ENCODE results near the gene COX15. TPM values are rescaled to one million over a fixed set of nuclear protein-coding genes. Genes with fewer than 3 reads are reported as not detected.
"Not testable (repeated sequence)": the region's sequence is repeated elsewhere in the genome, so short reads cannot be mapped to it uniquely, and the experiment has no call there.

COX15 gene
- total RNA-seq, 2 donors from 2014 or later: 12.5 to 19.8 TPM

DNA sequence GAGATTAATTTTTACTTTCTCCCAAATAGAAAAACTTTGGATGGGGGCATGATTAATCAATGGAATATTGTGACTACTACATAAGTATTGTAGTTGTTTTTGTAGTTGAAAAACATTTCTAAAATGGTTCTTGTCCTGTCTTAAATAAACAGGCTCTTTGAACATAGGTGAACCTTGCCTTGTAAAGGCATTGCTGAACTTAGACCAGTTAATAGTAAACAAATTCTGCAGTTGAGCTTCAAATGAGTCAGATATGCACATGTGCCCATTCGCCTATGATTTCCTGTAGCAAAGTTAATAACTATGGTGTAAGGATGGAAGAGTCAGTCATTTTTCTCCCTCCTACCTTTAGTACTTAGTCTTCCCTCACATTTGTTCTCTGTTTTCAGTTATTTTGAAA is 22.7 kb upstream of the COX15 start:
- DNase-seq (ENCODE audit: low spot score) (no peak), ATAC-seq (ENCODE audit: insufficient number of reproducible peaks, low FRiP score, low read depth) (no peak)
- no peaks in the 10 kb centered on the region for H3K27me3 ChIP-seq (replicated peaks; ENCODE audit: insufficient read depth)
- H3K36me3 ChIP-seq: peaks cover 41% of the 10 kb centered on the region
- no peak overlapping the region for H3K27ac ChIP-seq
- no peaks in the 10 kb centered on the region for H3K9me3 ChIP-seq
- TF ChIP-seq, protein P1, sequence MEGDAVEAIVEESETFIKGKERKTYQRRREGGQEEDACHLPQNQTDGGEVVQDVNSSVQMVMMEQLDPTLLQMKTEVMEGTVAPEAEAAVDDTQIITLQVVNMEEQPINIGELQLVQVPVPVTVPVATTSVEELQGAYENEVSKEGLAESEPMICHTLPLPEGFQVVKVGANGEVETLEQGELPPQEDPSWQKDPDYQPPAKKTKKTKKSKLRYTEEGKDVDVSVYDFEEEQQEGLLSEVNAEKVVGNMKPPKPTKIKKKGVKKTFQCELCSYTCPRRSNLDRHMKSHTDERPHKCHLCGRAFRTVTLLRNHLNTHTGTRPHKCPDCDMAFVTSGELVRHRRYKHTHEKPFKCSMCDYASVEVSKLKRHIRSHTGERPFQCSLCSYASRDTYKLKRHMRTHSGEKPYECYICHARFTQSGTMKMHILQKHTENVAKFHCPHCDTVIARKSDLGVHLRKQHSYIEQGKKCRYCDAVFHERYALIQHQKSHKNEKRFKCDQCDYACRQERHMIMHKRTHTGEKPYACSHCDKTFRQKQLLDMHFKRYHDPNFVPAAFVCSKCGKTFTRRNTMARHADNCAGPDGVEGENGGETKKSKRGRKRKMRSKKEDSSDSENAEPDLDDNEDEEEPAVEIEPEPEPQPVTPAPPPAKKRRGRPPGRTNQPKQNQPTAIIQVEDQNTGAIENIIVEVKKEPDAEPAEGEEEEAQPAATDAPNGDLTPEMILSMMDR (IDR thresholded peaks at IDR 0.05): no peak
- H3K4me3 ChIP-seq: no peak overlapping the region
- H3K4me1 ChIP-seq (ENCODE audit: control insufficient read depth in 1 of 2, low read depth in 2 of 2): no peaks in the 10 kb centered on the region

DNA sequence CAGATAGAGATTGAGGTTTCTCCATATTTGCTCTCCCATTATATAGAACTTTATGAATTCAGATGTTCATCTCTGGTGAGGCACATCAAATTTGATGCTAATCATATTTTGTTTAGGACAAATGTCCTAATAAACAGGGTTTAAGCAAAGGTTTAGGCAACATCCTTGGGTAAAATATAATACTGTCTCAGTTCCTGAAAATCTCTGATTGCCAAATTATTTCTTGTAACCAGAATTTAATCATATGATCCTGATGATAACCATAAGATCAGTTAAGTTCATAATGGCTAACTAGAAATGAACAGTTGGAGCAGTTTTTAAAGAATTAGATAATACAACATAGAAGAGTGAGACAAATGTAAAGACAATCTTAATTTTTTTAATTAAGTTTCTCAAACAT is 18.7 kb upstream of the COX15 start:
- H3K27ac ChIP-seq: no peak overlapping the region
- DNase-seq (ENCODE audit: low spot score): no peak
- TF ChIP-seq, protein P1 (IDR thresholded peaks at IDR 0.05): no peak
- peaks cover 32% of the 10 kb centered on the region for H3K36me3 ChIP-seq
- H3K4me3 ChIP-seq: no peak overlapping the region
- no peaks in the 10 kb centered on the region for H3K27me3 ChIP-seq (replicated peaks; ENCODE audit: insufficient read depth)
- H3K4me1 ChIP-seq (ENCODE audit: control insufficient read depth in 1 of 2, low read depth in 2 of 2): no peaks in the 10 kb centered on the region
- no peaks in the 10 kb centered on the region for H3K9me3 ChIP-seq
- ATAC-seq (ENCODE audit: insufficient number of reproducible peaks, low FRiP score, low read depth): no peak

DNA sequence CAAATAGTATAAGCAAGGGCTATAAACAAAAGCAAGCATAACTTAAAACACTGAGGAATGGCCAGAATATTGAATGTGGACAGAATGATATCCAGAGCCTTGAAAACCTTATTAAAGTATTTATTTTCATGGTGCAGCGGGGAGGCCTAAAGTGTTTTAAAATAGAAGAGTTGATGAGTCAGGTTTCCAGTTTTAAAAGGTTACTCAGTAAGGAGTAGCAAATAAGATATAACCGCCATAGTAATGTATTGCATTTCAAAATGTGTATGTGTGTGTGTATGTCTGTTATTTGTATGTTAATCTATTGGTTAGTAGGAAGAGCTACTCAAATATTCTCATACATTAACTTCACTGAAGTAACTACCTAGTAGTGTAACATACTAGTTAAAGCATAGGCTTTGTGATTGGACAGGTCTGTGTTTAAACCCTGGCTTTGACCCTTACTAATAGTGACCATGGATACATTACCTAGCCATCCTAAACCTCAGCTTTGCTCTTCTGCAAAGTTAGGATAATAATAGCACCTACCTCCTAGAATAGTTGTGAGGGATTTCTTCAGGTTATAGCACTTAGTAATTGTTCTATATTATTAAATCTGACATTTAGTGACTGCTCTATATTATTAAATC is 17.0 kb upstream of the COX15 start:
- H3K4me3 ChIP-seq: no peak overlapping the region
- peaks cover 3% of the 10 kb centered on the region in 2 donors for H3K4me1 ChIP-seq (ENCODE audit: control insufficient read depth in 1 of 2, low read depth in 2 of 2)
- H3K9me3 ChIP-seq: no peaks in the 10 kb centered on the region
- ATAC-seq (ENCODE audit: insufficient number of reproducible peaks, low FRiP score, low read depth): no peak
- H3K27ac ChIP-seq: no peak overlapping the region
- TF ChIP-seq, protein P1 (IDR thresholded peaks at IDR 0.05): no peak
- no peaks in the 10 kb centered on the region for H3K27me3 ChIP-seq (replicated peaks; ENCODE audit: insufficient read depth)
- peaks cover 27% of the 10 kb centered on the region for H3K36me3 ChIP-seq
- DNase-seq (ENCODE audit: low spot score): no peak

DNA sequence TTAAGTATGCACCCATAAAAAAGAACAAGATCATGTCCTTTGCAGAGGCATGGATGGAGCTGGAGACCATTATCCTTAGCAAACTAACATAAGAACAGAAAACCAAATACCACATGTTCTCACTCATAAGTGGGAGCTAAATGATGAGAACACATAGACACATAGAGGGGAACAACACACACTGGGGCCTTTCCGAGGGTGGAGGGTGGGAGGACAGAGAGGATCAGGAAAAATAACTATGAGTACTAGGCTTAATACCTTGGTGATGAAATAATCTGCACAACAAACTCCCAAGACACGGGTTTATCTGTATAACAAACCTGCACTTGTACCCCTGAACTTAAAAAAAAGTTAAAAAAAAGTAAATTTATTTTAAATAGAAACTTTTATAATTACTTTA is 14.2 kb upstream of the COX15 start:
- H3K27ac ChIP-seq; ATAC-seq (ENCODE audit: insufficient number of reproducible peaks, low FRiP score, low read depth); H3K9me3 ChIP-seq; DNase-seq (ENCODE audit: low spot score); H3K27me3 ChIP-seq (replicated peaks; ENCODE audit: insufficient read depth); H3K4me3 ChIP-seq: not testable (repeated sequence)
- Histone ChIP-seq H3K4me1 (ENCODE audit: control insufficient read depth in 1 of 2, low read depth in 2 of 2) (peaks cover 3 to 14% of the 10 kb centered on the region in 2 donors), H3K36me3 (peaks cover 34% of the 10 kb centered on the region)

DNA sequence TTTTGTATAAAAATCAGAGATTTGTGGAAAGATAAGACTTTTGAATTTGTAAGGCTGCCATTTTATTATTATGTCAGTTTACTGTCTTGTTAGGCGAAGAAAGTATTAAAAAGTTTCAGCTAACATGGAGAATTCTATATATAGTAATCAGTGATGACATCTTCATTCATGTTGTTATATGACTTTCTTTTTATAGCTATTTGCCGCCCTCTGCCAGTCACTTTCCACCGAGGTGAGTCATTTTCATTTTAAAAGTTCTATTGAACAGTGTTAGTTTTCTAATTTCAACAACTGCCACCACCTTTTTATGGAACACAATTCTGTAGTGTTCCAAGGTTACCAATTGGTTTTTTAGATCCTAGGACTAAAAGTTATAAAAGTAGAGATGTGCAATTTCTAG is 11.9 kb upstream of the COX15 start:
- Histone ChIP-seq H3K27ac (peak overlapping the region; percentile 42 to 55), H3K9me3 (peaks cover 17% of the 10 kb centered on the region), H3K4me1 (ENCODE audit: control insufficient read depth in 1 of 2, low read depth in 2 of 2) (peaks cover 3 to 14% of the 10 kb centered on the region in 2 donors), H3K27me3 (replicated peaks; ENCODE audit: insufficient read depth) (no peaks in the 10 kb centered on the region), H3K36me3 (peaks cover 43% of the 10 kb centered on the region), H3K4me3 (no peak overlapping the region)
- ATAC-seq (ENCODE audit: insufficient number of reproducible peaks, low FRiP score, low read depth) (no peak), DNase-seq (ENCODE audit: low spot score) (no peak)
- TF ChIP-seq, protein P1 (IDR thresholded peaks at IDR 0.05): no peak

DNA sequence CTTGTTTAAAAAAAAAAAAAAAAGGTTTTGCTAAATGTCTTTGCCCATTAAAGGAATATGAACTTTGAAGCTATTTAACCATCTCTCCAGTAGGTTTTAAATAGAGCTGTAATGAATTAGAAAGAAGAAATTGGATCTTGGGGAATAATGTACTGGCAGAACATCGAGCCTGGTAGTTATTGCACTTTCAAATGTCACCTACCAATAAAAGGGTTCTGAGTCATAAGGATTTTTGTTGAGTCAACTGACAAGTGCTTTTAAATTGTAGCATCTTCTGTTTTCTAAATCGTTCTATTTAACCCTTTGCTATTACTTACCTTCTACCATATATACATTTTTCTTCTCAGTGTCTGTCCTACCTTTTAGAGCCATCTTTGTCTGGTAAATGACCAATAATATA is 10.8 kb upstream of the COX15 start:
- H3K4me1 ChIP-seq (ENCODE audit: control insufficient read depth in 1 of 2, low read depth in 2 of 2): peaks cover 3 to 14% of the 10 kb centered on the region in 2 donors
- no peaks in the 10 kb centered on the region for H3K27me3 ChIP-seq (replicated peaks; ENCODE audit: insufficient read depth)
- H3K4me3 ChIP-seq: no peak overlapping the region
- ATAC-seq (ENCODE audit: insufficient number of reproducible peaks, low FRiP score, low read depth) (no peak), DNase-seq (ENCODE audit: low spot score) (no peak)
- H3K27ac ChIP-seq: no peak overlapping the region
- peaks cover 17% of the 10 kb centered on the region for H3K9me3 ChIP-seq
- TF ChIP-seq, protein P1 (IDR thresholded peaks at IDR 0.05): no peak
- H3K36me3 ChIP-seq: peaks cover 36% of the 10 kb centered on the region
